Dedifferentiated amniotic fluid mesenchymal stem cell (primary cell): ENCODE data around the gene ACP3.
"Not testable (repeated sequence)": the region's sequence is repeated elsewhere in the genome, so short reads cannot be mapped to it uniquely, and the experiment has no call there.

Experiments used
- DNase-seq: peaks from one replicate; pipeline ENCODE4 v3.0.0-alpha.2; 2016; ENCODE audit errors: extremely low spot score

Gene ACP3

GRCh38 chr3:132317229-132317948 lies at the start of gene ACP3:
ACP3 (plus strand) TSS chr3:132317407; CDS start chr3:132317457, 50 bp downstream.
- peak; percentile 63 for DNase-seq

- DNase-seq = no peak
Measured at GRCh38 chr3:132268956-132269355, 48.3 kb upstream of the ACP3 start.

- DNase-seq = no peak
Measured at GRCh38 chr3:132273036-132273435, 44.2 kb upstream of the ACP3 start.

DNA sequence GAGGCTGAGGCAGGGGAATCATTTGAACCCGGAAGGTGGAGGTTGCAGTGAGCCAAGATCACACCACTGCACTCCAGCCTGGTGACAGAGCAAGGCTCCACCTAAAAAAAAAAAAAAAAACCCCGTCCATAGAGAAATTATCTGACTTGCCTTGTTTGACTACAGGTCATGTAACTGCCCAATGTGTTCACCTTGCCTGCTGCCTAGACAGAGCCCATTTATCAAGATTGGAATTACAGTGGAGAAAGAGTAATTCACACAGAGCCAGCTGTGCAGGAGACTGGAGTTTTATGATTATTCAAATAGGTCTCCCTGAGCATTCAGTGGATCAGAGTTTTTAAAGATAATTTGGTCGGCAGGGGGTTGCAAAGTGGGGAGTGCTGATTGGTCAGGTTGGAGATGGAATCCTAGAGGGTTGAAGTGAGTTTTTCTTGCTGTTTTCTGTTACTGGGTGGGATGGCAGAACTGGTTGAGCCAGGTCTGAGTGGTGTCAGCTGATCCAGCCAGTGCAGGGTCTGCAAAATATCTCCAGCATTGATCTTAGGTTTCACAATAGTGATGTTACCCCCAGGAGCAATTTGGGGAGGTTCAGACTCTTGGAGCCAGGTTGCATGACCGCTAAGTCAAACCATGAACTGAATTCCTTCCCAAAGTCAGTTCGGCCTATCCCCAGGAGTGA lies 40.8 kb upstream of the ACP3 start:
- no peak for DNase-seq

GRCh38 chr3:132279030-132279429 lies 38.2 kb upstream of the ACP3 start:
- no peak for DNase-seq

DNA sequence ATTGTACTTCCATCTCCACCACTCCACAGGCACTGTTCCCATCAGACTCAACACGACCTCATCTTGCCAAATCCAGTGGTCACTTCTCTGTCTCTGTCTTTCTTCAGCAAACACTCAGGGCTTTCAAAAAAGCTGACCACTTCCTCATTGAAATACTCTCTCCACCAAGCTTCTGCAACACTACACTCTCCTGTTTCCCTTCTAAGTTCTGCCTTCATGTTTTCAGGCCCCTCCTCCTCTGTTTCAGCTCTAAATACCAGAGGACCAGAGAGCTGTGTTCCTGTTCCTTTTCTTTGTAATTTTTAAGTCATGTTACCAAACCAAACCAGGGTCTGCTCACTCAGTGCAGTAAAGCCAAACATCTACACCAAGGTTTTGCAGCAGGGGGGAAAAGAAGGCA lies 33.8 kb upstream of the ACP3 start:
- DNase-seq = no peak

DNA sequence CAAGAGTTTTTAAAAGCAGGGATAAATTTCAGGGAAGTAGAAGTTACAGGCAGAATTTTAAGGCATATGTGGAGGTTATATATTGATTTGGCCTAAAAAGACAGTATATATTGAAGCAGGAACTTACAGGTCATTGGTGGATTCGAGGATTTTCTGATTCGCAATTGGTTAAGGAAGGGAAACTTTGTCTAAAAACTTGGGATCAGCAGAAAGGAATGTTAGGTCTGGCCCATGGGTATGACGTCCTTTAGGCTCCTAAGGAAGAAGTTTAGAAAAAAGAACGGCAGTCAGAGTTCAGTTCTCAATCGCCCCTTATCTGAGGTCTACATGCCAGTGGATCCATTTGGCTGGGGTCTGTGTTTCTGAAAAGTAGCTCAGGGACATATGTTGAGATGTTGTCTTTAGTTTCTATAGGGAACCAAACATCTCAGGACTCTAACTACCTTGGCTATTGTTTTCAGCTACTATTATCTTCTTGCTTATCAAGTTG lies 33.2 kb upstream of the ACP3 start:
- DNase-seq = no peak

- DNase-seq = no peak
Measured at GRCh38 chr3:132284781-132285619, 32.2 kb upstream of the ACP3 start.

DNA sequence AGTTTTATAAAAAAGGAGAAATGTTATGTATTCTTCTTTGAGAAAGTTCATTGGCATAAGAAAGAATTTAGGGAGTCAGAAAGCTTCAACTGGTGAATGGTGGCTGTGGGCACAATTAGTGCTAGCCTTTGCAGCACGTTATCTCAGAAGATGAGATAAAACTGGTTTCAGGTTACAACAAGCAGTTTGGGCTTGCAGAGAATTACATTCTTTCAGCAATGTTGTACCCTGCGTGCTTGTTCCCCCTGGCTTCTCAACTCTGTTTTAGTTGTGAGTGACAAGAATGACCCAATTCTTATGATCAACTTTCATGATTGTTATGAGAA lies 31.6 kb upstream of the ACP3 start:
- no peak for DNase-seq

GRCh38 chr3:132286035-132286434 lies 31.2 kb upstream of the ACP3 start:
- DNase-seq = no peak

DNA sequence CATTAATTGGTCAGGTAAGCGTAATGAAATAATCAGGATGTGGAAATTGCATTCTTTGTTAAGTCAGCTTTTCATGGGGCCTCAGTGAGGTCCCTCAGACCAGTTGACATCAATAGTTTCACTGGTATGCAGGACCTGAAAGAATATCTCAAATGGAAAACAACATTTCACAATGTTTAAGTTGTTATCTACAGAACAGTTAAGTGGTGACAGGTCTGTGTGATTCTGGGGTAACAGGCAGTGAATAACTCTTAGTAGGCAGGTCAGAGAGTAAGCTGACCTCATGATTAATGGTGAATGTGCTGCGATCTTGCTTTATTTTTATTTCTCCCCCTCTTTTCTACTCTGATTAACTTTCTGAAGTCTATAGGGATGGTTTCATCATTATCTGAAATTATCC lies 28.9 kb upstream of the ACP3 start:
- no peak for DNase-seq

GRCh38 chr3:132289316-132289715 lies 27.9 kb upstream of the ACP3 start:
- no peak for DNase-seq

DNA sequence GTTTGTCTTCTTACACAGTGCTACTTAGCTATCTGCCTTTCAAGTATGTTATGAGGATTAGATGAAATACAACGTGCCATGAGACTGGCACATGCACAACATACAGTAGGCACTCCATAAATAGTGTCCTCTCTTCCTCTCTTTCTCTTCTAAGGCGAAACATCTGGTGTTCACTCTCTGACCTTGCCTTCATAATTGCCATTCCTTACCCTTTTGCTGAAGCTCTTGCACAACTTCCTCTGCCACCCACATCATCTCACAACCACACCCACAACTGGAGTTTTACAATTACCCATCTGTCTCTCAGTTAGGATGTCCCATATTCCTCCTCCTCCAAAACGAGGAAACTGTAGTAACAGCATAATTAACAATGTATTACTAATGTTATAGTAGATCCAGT lies 26.4 kb upstream of the ACP3 start:
- DNase-seq = no peak

DNA sequence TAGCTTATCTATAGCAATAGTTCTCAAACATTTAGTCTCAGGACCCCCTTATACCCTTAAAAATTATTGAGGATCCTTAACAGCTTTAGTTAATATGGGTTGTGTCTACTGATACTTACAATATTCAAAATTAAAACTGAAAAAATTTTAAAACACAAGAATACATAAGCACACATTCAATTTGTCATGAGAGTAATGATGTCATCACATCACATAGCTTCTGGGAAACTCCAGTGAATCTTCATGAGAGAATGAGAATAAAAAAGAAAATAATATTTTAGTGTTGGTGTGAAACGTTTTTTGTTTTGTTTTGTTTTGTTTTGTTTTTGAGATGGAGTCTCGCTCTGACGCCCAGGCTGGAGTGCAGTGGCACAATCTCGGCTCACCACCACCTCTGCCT lies 25.2 kb upstream of the ACP3 start:
- no peak for DNase-seq

DNA sequence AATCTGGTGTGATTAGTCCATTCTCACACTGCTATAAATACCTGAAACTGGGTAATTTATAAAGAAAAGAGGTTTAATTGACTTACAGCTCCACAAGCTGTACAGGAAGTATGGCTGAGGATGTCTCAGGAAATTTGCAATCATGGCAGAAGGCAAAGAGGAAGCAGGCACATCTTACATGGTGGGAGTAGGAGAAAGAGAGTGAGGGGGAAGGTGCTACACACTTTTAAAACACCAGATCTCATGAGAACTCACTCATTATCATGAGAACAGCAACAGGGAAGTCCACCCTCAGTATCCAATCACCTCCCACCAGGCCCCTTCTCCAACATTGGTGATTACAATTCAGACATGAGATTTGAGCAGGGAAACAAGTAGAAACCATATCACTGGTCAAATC lies 24.0 kb upstream of the ACP3 start:
- no peak for DNase-seq

DNA sequence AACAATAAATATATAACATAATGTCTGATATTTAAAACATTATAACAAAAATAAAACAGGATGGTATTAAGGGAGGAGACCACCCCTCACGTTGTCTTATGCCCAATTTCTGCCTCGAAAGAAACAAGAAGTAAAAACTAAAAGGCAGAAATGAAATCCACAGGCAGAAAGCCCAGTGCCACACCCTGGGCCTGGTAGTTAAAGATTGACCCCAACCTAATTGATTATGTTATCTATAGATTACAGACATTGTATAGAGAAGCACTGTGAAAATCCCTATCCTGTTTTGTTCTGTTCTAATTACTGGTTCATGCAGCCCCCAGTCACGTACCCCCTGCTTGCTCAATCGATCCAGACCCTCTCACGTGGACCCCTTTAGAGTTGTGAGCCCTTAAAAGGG lies 22.3 kb upstream of the ACP3 start:
- no peak for DNase-seq

GRCh38 chr3:132303336-132304201 lies 13.6 kb upstream of the ACP3 start:
- not testable (repeated sequence) for DNase-seq

GRCh38 chr3:132304351-132304750 lies 12.9 kb upstream of the ACP3 start:
- DNase-seq = not testable (repeated sequence)

DNA sequence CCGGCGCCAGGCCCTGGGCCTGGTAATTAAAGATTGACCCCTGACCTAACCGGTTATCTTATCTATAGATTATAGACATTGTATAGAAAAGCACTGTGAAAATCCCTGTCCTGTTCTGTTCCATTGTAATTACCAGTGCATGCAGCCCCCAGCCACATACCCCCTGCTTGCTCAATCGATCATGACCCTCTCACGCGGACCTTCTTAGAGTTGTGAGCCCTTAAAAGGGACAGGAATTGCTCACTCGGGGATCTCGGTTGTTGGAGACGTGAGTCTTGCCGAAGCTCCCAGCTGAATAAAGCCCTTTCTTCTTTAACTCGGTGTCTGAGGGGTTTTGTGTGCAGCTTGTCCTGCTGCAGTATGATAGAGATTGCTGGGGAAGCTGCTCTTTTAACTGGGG lies 7.2 kb upstream of the ACP3 start:
- not testable (repeated sequence) for DNase-seq

GRCh38 chr3:132311316-132311715 lies 5.9 kb upstream of the ACP3 start:
- DNase-seq = no peak

- no peak for DNase-seq
Measured at GRCh38 chr3:132311841-132312240, 5.4 kb upstream of the ACP3 start.

- DNase-seq = no peak
Measured at GRCh38 chr3:132315851-132316250, 1.4 kb upstream of the ACP3 start.
